ENCODE data around the gene PEX16.
"Not testable (repeated sequence)": the region's sequence is repeated elsewhere in the genome, so short reads cannot be mapped to it uniquely, and the experiment has no call there.

Gene PEX16

GRCh38 chr11:45917286-45917622 lies 423 bp downstream of the PEX16 start:
- no peak for DNase-seq

- no peak for DNase-seq
Measured at GRCh38 chr11:45915446-45915845, 2.2 kb downstream of the PEX16 start.

GRCh38 chr11:45913942-45914635 lies 3.6 kb downstream of the PEX16 start:
- no peak for DNase-seq

GRCh38 chr11:45913514-45913913 lies 4.2 kb downstream of the PEX16 start:
- no peak for DNase-seq

- no peak for DNase-seq
Measured at GRCh38 chr11:45910623-45911022, 7.1 kb downstream of the PEX16 start.

- no peak for DNase-seq
Measured at GRCh38 chr11:45909594-45910475, 7.8 kb downstream of the PEX16 start.

- no peak for DNase-seq
Measured at GRCh38 chr11:45907911-45908370, 9.7 kb downstream of the PEX16 start.

- DNase-seq = no peak
Measured at GRCh38 chr11:45906965-45907611, 10.6 kb downstream of the PEX16 start, which contains the start of gene FREY1. Gene FREY1 (minus strand): TSS chr11:45907271. CDS start chr11:45907245, 26 bp downstream.

GRCh38 chr11:45906096-45906682 lies 11.5 kb downstream of the PEX16 start:
- DNase-seq = no peak

GRCh38 chr11:45905576-45905975 lies 12.1 kb downstream of the PEX16 start:
- not testable (repeated sequence) for DNase-seq

GRCh38 chr11:45905095-45905494 lies 12.6 kb downstream of the PEX16 start:
- no peak for DNase-seq

GRCh38 chr11:45904309-45904915 lies 13.3 kb downstream of the PEX16 start:
- no peak for DNase-seq

GRCh38 chr11:45902452-45903380 lies 15.0 kb downstream of the PEX16 start:
- no peak for DNase-seq

GRCh38 chr11:45901626-45902025 lies 16.1 kb downstream of the PEX16 start:
- DNase-seq = no peak

- no peak for DNase-seq
Measured at GRCh38 chr11:45900916-45901617, 16.6 kb downstream of the PEX16 start.

GRCh38 chr11:45900175-45900800 lies 17.4 kb downstream of the PEX16 start:
- not testable (repeated sequence) for DNase-seq

- DNase-seq = peak; percentile 67
Measured at GRCh38 chr11:45899448-45900174, 18.1 kb downstream of the PEX16 start.

- DNase-seq = no peak
Measured at GRCh38 chr11:45899086-45899447, 18.6 kb downstream of the PEX16 start.

GRCh38 chr11:45897556-45897955 lies 20.1 kb downstream of the PEX16 start:
- DNase-seq = no peak

Data from activated CD4-positive, alpha-beta T cell treated with anti-CD3 and anti-CD28 coated beads, Interleukin-10, Interleukin-2, amounts not matched to agents 100 ng/mL and 50 ng/mL, durations not matched to agents 16 hours and 8 hours (primary cell).